Iris pigment epithelial cell (primary cell): ENCODE measurements around the gene ARID3A.

Source experiments
- DNase-seq: peaks from one replicate; pipeline ENCODE4 v3.0.0-alpha.2; 2011; ENCODE audit warnings: low read depth

ARID3A gene

DNA sequence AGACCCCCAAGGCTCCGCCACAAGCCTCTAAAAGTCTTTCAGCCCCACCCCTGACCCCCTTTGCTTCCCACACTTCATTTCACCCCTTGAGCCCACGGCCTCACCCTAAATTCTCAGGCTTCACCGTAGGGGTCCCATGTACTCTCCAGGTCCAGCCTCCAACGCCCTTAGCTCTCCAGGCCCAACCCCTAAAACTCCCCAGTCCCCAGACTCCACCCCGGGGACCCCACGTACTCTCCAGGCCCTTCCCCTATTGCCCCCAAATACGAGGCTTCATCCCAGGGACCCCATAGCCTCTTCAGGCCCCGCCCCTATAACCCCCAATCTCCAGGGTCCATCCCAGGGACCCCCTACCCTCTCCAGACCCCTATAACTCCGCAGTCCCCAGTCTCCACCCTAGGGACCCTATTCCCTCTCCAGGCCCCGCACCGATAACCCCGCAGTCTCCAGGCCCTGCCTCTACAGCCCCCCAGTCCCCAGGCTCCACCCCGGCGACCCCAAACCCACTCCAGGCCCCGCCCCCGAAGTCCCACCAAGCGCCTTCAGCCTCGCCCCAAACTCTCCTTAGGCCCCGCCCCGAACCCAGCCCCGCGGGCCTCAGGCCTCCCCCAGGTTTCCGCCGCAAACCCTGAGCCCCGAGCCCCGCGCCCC, 33.5 kb upstream of the ARID3A start:
- peak; percentile 20 for DNase-seq

DNA sequence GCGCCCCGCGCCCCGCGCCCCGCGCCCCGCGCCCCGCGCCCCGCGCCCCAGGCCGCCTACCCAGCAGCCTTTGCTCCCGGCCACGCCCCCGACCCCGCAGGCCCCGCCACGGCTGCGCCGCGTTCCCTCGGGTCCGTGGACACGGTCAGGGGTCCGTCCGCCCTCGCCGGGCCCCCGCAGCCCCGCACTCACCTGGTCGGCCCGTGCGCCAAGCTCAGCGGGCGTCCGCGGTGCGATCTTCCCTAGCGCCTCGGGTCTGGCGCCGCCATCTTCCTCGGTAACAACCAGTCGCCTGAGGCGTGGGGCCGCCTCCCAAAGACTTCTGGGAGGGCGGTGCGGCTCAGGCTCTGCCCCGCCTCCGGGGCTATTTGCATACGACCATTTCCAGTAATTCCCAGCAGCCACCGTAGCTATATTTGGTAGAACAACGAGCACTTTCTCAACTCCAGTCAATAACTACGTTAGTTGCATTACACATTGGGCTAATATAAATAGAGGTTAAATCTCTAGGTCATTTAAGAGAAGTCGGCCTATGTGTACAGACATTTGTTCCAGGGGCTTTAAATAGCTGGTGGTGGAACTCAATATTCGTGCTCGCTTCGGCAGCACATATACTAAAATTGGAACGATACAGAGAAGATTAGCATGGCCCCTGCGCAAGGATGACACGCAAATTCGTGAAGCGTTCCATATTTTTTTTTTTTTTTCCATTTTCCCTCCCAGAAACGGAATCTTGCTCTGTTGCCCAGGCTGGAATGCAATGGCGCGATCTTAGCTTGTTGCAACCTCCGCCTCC, 32.7 kb upstream of the ARID3A start, which contains the start of the genes MED16 and RNU6-9:
Gene MED16 (minus strand): TSS at position 294 of the 796 bp plus-strand sequence. CDS start 2,056 bp downstream, outside the sequence.
Gene RNU6-9 (plus strand): TSS at position 591 of the 796 bp plus-strand sequence.
- peak; percentile 91 for DNase-seq

DNA sequence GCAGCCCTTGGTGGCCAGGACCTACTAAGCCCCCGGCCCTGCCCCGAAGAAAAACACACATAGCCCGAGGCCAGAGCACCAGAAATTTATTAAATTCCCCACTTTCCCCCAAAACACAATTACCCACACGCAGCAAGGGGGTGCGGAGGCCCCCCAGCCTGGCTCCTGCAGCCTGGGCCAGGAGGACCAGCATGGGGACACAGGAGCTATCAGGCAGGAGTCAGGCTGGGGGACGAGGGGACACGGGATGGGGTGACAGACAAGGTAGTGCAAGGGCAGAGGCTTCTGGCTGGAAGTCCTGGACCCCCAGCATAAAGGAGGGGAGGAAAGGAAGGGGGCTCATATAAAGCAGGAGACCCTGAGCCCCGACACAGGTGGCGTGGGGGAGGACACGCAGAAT, 29.4 kb upstream of the ARID3A start:
- DNase-seq: no peak

DNA sequence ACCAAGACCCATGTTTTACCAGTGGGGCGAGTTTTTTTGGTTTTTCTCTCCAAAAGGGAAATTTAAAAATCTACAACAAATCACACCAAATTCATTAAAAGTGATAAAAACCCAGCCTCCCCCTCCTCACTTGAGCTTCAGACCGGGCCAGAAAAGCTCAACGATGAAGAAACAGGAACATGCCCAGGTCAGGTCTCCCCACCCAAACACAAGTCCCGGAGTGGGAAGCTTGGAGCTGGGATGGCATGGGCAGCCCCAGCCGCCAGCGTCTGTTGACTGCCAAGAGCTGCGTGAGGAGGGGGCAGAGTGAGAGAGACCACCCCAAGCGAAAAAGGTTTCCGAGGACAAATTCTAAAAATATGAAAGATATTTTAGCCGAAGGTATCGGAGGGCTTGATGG, 28.8 kb upstream of the ARID3A start:
- DNase-seq: no peak

DNA sequence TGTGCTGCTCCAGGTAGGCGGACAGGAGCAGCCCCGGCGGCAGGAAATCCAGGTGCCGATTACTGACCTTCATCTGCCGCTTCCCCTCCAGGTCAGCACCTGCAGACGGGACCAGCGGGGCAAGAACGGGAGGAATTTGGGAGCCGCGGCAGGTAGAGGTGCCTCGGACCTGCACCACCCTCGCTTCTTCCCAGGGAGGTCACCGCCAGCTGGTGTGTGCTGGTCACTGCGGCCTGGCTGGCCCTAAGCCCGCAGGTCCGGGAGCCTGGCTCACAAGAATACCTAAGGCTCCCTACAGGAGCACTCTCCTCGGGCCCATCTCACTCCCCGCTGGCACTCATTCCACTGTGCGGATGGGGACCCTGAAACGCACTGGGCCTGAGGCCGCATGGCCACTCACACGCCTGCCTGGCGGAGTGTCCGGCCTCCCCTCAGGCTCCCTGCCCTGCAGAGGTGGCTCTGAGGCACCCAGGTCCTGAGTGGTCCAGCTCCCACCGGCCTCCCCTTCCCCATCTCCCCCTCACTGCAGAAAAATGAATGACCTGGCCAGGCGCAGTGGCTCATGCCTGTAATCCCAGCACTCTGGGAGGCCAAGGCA, 28.3 kb upstream of the ARID3A start:
- no peak for DNase-seq

DNA sequence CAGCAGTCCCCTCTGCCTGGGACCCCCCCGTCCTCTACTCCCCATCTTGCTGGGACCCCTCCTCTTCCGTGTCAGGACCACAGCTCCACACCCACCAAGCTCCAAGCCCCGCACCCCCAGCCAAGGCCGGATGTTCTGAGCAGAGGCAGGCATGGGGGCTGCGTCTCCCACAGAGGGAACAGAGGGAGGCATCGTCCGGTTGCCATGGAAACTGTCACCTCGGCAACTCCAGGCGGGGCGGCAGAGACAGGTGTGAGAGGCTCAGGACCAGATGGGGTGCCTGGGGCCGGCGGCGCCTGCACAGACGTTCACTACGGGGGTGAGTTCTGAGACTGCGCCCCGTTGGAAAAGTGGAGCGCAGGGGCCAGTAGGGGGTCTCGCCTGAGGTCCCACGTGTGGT, 27.2 kb upstream of the ARID3A start:
- DNase-seq: no peak

DNA sequence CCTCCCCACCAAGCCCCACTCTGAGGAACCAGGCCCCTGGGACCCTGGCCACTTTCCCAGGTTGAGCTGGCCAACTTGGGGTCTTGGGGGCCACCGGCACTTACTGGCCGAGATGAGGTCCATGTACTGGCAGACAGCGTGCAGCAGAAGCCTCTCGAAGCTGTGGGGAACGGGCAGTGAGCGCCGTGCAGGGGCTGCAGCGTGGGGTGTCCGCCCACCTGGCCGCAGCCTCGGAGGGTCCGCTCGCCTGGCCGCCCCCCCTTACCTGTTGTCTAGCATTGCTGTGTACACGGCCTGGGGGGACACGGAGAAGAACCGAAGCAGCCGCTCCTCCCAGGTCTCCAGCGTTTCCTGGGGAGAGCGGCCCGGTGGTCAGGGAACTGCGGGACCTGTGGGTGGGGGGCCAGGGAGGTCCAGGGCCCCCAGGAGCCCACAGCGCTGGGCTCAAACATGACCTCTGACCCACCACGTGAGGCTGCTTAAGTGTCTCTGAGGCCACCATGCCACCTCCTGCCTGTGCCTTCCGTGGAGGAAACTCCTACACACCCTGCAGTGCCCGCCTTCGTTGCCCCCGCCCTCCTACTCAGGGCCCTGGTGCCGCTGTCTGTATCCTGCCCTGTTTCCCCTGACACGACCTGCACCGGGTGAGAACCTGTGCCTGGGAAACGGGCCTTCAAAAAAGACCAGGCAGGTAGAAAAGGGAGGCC, 26.3 kb upstream of the ARID3A start:
- DNase-seq: no peak

DNA sequence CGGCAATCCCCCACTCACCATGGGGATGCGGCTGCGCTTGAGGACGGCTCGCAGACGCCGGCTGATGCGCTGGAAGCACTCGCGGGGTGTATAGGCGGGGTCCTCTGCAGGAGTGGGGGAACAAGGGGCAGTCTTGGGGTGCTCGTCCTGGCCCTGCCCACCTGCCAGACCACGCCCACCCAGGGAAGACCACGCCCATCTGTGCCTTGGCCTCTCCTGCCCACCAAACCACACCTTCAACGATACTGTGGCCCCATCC, 25.9 kb upstream of the ARID3A start:
- DNase-seq: no peak

DNA sequence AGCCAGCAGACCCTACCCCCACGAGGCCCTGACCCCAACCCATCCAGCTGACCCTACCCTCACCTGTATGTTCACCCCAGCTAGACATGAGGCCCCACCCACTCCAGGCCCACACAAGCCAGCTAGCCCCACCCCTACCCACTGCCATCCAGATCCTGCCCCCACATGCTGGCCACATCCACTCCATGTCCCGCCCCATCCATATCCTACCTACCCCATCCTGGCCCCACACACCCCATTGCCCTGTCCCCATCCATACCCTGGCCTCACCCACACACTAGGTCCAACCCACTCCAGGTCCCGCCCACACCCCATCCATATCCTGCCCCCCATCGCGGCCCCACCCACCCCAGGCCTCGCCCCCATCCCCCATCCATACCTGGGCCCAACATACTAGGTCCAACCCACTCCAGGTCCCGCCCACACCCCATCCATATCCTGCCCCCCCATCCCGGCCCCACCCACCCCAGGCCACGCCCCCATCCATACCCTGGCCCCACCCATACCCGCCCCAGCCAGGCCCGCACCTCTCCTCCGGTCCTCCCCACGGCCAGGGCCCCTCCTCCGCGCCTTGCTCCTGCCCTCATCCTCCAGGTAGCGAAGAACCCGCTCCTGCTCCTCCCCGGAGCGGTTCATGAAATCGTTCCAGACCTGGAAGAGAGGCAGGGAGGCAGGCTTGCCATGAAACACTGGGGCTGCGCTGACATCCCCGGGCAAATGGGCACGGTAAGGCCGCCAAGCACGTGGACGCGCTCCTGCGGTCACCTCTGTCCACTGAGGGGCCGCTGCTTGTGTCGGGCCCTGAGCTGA, 25.3 kb upstream of the ARID3A start:
- no peak for DNase-seq

DNA sequence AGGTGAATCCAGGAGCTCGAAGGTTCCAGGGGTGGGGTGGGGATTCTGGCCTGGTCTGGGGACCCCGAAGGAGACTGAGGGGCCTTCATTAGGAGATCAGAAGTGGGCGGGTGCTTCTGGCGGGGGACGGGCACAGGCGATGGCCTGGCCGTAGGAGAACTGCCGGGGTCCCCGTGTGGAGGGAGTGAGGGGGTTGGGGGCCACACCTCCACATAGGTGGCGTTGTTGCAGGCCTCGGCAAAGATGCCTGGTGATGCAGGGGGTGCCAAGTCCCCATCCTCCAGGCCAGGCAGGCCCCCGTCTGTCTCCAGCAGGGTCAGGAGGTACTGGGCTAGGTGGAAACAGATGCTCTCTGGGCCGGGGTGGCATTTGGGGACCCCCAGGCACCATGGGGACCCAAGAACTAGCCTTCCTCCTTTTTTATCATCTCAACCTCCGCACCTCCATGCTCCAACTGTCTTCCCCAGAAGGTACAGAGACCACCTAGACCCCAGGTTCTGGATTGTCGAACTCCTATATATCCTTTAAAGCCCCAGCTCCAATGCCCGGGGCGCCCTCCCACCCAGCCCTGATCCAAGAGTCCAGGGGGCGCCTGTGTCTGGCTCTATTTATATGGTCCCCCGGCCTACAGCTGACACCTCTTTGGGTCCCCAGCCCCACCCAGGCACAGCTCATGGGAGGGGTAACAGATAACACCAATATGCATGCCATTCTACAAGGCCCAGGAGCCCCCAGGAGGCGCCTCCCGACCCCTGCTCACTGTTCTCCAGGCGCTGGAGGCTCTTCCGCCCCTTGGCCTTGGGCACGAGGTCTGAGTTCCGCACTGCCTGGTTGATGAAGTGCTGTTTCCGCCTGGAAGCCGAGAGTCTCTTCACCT, 24.4 kb upstream of the ARID3A start:
- DNase-seq: no peak

DNA sequence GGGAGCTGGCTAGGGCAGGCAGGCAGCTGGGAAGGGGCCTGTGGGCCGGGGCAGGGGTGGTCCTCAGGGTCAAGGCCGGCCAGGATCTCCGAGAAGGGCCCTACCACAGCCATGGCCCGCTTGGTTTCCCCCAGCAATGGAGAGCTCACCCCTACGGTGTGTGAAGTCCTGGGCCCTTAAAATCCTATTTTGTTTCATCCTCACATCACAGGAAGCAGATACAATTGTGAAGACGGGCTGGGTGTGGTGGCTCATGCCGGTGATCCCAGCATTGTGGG, 23.8 kb upstream of the ARID3A start:
- DNase-seq: no peak

DNA sequence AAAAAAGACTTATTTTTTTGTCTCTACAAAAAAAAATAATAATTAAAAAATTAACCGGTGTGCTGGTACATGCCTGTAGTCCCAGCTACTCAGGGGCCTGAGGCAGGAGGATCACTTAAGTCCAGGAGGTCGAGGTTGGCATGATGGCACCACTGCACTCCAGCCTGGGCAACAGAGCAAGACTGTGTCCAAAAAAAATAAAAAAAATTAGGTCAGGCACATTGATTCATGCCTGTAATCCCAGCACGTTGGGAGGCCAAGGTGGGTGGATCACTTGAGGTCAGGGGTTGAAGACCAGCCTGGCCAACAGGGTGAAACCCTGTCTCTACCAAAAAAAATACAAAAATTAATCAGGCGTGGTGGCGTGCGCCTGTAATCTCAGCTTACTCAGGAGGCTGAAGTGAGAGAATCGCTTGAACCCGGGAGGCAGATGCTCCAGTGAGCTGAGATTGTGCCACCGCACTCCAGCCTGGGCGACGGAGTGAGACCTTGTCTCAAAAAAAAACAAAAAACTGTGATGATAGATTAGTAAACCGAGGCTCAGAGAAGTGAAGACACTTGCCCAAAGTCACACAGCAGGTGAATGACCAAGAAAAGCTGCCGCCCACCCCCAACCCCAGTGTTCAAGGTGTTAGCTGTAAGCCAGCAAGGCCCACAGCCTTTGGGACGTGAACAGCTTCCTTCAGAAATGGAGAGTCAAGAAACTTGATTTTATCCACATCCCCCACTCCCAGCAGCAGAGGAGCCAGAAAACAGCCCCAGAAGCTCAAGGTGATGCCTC, 23.2 kb upstream of the ARID3A start:
- DNase-seq: no peak

DNA sequence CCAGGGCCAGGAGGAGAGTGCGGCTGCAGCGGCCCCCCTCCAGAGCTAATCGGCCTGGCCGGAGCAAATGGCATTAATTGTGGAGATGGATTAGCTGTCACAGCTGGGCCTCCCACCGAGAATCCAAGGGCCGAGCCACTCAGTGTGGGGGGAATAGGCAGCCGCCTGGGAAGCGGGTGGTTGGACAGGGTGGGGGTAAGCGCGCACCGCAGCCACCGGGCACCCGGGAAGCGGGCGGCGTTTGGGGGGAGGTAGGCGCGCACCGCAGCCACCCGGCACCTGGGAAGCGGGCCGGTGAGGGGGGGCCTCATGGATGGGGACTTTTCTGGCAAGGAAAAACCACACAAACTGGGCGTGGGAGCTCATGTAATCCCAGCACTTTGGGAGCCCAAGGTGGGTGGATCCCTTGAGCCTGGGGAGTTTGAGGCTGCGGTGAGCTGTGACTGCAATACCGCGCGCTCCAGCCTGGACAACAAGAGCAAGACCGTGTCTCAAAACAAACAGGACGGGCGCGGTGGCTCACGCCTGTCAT, 22.5 kb upstream of the ARID3A start:
- DNase-seq: peak; percentile 39

DNA sequence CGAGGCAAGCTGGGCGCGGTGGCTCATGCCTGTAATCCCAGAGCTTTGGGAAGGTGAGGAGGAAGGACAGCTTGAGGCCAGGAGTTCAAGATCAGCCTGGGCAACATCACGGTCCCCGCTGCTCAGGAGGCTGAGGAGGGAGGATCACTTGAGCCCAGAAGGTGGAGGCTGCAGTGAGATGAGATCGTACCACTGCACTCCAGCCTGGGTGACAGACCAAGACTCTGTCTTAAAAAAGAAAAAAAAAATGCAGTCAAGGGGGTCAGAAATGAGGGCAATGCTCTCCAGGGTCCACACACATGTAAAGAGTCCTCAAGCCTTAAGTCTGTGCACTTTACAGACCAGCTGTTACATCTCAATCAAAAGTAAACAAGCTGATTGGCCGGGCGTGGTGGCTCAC, 21.3 kb upstream of the ARID3A start:
- DNase-seq: no peak

DNA sequence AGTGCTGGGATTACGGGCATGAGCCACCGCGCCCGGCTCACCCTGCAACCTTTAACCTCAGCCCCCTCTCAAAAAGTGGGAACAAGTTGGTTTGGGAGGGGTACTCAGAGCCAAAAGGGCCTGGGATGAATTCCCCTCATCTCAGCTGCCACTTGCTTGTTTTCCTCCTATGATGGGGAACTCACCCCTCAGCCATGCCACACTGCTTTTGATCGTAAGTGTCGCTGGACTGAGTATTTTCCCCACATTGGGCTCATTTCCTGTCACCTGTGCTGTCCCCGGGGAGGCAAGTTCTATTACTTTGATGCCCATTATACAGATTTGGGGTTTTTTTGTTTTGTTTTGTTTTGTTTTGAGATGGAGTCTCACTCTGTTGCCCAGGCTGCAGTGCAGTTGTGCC, 19.4 kb upstream of the ARID3A start:
- DNase-seq: no peak

DNA sequence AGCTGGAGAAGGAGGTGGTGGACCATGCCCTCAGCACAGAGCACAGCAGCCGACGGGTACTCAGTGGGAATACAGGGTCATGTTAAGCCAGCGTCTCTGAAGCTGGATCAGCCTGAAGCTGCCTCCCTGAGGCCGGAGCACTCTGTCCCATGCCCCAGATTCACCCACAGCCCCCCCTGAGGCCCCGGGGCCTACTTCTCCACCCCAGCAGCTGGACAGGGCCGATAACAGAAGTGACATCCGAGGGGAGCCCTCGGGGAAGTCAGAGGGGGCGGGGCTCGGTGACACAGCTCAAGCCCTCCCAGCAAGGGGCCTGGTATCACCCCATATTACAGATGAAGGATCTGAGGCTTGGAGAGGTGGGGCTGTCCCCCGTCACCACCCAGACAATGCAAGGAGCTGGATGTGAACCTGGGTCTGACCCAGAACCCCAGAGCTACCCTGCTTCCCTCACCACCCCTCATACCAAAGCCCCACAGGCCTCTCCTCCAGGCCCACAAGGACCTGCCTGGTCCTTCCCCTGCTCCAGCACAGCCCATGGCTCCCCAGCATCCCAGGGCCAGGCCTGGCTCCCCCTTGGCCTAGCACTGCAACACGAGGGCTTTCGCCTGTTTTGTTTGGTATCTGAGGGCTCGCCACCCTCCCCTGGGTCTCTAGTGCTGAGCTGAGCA, 18.5 kb upstream of the ARID3A start:
- no peak for DNase-seq

DNA sequence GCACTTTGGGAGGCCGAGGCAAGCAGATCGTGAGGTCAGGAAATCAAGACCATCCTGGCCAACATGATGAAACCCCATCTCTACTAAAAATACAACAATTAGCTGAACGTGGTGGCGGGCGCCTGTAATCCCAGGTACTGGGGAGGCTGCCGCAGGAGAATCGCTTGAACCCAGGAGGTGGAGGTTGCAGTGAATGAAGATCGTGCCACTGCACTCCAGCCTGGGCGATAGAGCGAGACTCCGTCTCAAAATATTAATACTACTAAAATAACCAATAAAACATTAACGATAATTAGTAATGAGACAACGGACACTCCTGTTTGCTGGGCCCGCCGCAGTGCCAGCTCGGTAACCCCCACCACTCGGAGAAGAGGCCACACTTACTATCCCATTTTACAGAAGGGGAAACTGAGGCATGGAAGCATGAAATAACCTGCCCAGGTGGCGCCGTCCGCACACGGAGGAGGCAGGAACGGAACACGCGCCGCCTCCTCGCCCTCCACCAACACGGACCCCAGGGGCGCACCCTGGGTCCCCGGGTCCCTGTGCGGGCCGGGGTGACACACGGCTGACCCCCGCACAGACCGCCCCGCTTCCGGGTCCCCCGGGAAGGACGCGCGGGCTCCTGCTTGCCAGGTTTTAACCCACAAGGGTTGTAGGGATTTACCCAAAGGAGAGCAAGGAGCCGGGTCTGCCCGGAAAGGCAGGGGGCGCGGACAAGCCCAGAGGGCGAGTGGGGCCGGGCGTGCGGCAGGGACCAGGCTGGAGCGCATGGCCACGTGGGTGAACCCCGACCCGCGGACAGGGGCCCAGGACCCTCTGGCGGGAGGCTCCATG, 14.4 kb upstream of the ARID3A start:
- no peak for DNase-seq

DNA sequence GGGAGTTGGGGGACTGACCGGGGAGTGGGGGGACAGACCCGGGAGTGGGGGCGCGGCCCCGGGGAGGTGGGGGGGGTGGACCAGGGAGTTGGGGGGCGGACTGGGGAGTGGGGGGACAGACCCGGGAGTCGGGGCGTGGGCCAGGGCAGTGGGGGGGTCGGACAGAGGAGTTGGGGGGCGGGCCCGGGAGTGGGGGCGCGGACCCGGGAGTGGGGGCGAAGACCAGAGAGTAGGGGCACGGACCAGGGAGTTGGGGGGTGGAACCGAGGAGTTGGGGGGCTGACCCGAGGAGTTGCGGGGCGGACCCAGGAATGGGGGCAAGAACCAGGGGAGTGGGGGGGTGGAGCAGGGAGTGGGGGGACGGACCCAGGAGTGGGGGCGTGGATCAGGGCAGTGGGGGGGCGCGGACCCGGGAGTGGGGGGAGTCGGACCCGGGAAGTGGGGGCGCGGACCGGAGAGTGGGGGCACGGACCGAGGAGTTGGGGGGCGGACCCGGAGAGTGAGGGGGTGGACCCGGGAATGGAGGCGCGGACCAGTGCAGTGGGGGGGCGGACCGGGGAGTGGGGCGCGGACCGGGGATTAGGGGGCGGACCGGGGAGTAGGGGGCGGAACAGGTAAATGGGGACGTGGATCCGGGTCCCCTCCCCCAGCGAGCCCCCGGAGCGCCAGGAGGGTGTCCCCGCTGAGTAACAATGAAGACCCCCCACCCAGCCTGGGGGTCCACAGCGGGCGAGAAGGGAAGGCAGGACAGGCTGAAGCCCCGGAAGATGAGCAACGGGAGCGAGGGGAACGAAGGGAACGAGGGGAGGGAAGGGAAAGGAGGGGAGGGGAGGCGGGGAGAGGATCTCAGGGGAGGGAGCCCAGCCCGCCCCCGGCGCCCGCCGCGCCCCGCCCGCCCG, 13.4 kb upstream of the ARID3A start:
- no peak for DNase-seq
